ENCODE data around the gene SFXN5. TPM values are rescaled to one million over a fixed set of nuclear protein-coding genes. Genes with fewer than 3 reads are reported as not detected.
"Not testable (repeated sequence)": the region's sequence is repeated elsewhere in the genome, so short reads cannot be mapped to it uniquely, and the experiment has no call there.

SFXN5 gene
- total RNA-seq, 1 donor from 2014 or later: 13.1 TPM

- Histone ChIP-seq H3K27ac (no peak overlapping the region), H3K36me3 (no peaks in the 10 kb centered on the region), H3K4me1 (peaks cover 14% of the 10 kb centered on the region), H3K9me3 (no peaks in the 10 kb centered on the region), H3K4me3 (no peak overlapping the region), H3K27me3 (no peaks in the 10 kb centered on the region)
- intact Hi-C loops (cut with DNase I): no loop called here
- ATAC-seq (no peak), DNase-seq (no peak)
- no peak for TF ChIP-seq CTCF (IDR thresholded peaks at IDR 0.05)
These were observed 4.5 kb downstream of the SFXN5 start for GRCh38 chr2:73067043-73067442.

- intact Hi-C loops (cut with DNase I); H3K4me3 ChIP-seq; H3K36me3 ChIP-seq; H3K4me1 ChIP-seq; H3K27ac ChIP-seq; H3K27me3 ChIP-seq; H3K9me3 ChIP-seq; DNase-seq; ATAC-seq: not testable (repeated sequence)
These were observed 6.4 kb downstream of the SFXN5 start for GRCh38 chr2:73065070-73065469.

GRCh38 chr2:73063909-73064875, 7.3 kb downstream of the SFXN5 start:
- Histone ChIP-seq H3K9me3 (no peaks in the 10 kb centered on the region), H3K27me3 (no peaks in the 10 kb centered on the region), H3K4me3 (no peak overlapping the region), H3K27ac (no peak overlapping the region), H3K4me1 (peaks cover under 1% of the 10 kb centered on the region), H3K36me3 (no peaks in the 10 kb centered on the region)
- no peak for ATAC-seq
- intact Hi-C loops (cut with DNase I): no loop called here
- no peak for DNase-seq
- no peak for TF ChIP-seq CTCF (IDR thresholded peaks at IDR 0.05)

- Histone ChIP-seq H3K9me3 (no peaks in the 10 kb centered on the region), H3K4me1 (no peaks in the 10 kb centered on the region), H3K36me3 (no peaks in the 10 kb centered on the region), H3K27ac (no peak overlapping the region), H3K4me3 (no peak overlapping the region), H3K27me3 (no peaks in the 10 kb centered on the region)
- ATAC-seq: no peak
- intact Hi-C loops (cut with DNase I): no loop called here
- no peak for TF ChIP-seq CTCF (IDR thresholded peaks at IDR 0.05)
- DNase-seq: no peak
These were observed 8.0 kb downstream of the SFXN5 start for GRCh38 chr2:73063472-73063871.

- Histone ChIP-seq H3K4me3 (no peak overlapping the region), H3K36me3 (peaks cover 11% of the 10 kb centered on the region), H3K27me3 (no peaks in the 10 kb centered on the region), H3K9me3 (peaks cover 4% of the 10 kb centered on the region), H3K4me1 (no peaks in the 10 kb centered on the region), H3K27ac (no peak overlapping the region)
- no peak for TF ChIP-seq CTCF (IDR thresholded peaks at IDR 0.05)
- no peak for DNase-seq
- ATAC-seq: no peak
- intact Hi-C loops (cut with DNase I): no loop called here
These were observed 12.4 kb downstream of the SFXN5 start for GRCh38 chr2:73059106-73059505.

GRCh38 chr2:73054980-73055379, 16.5 kb downstream of the SFXN5 start:
- H3K27me3 ChIP-seq: no peaks in the 10 kb centered on the region
- intact Hi-C loops (cut with DNase I): no loop called here
- ATAC-seq: no peak
- no peak overlapping the region for H3K27ac ChIP-seq
- no peak for DNase-seq
- no peaks in the 10 kb centered on the region for H3K4me1 ChIP-seq
- no peak for TF ChIP-seq CTCF (IDR thresholded peaks at IDR 0.05)
- H3K9me3 ChIP-seq: peaks cover 4% of the 10 kb centered on the region
- H3K36me3 ChIP-seq: peaks cover 11% of the 10 kb centered on the region
- no peak overlapping the region for H3K4me3 ChIP-seq
